GM19372 (cell line): ENCODE data around the gene CENPU.

Experiments used
- ATAC-seq: cut with Tn5 transposase; IDR thresholded peaks from one replicate; pipeline ENCODE4 v1.9.1; 2021; ENCODE audit warnings: mild to moderate bottlenecking, low read depth, moderate library complexity; ENCODE audit not compliant: unreplicated experiment

Gene CENPU

DNA sequence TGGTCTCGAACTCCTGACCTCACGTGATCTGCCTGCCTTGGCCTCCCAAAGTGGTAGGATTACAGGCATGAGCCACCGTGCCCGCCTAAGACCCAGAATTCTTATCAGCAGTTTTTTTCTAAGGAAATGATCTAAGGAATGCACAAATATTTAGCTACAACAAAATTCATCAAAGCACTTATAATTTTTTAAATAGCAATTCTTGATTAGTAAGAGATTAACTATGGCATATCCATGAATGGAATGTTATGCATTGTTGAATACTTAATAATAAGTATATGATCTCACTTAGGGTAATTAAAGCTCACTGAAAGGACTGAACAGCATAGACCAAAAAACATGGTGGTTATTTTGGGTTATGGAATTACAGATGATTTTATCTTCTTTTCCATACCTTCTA, 18.4 kb downstream of the CENPU start:
- no peak for ATAC-seq

DNA sequence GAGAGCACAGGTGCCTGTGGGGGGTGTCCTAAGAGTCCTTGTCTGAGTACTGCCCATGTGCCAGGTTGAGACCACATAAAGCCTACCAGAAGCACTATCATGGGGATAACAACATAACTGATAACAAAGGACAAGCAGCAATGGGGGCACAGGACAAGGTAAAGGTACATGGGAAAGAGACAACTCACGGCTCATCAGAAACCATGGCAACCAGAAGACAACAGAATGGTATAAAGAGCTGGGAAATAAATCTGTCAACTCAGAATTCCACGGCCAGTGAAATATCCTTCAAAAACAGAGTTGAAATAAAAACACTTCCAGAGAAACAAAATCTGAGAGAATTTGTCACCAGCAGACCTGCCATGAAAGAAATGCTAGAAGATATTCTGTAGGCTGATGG, 20.0 kb downstream of the CENPU start:
- ATAC-seq: no peak

DNA sequence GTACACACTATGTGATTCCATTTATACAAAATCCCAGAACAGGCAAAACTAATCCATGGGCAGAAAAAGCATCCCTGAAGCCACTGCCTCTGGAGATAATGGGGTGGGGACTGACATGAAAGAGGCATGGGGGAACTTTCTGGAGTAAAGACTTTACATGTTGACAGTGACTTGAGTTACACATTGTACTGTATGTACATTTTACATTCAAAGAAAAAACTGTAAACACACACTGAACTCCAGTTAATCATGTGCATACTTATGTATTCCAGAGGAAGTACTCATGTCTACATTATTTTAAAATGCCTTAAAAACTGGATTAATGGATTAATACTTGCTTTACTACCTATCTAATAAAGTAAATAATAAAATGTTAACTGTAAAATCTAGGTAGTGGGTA, 21.6 kb downstream of the CENPU start:
- no peak for ATAC-seq

DNA sequence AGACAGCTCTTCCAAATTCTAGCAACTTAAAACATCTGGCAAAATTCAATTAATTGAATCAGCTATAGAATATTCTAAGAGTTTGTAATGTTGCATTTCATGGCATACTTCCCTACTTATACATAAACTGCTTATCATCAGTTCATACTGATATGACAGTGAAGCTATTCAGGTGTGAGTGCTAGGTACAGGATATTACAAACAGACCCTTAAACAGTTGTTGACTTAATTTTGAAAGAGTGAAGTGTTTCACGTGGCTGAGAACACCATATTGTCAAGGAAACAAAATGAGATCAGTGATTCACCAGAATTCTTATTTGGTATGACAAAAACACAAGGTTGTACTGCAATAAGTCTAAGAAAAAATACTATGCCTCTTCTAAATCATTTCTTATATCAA, 27.4 kb downstream of the CENPU start:
- ATAC-seq: no peak

DNA sequence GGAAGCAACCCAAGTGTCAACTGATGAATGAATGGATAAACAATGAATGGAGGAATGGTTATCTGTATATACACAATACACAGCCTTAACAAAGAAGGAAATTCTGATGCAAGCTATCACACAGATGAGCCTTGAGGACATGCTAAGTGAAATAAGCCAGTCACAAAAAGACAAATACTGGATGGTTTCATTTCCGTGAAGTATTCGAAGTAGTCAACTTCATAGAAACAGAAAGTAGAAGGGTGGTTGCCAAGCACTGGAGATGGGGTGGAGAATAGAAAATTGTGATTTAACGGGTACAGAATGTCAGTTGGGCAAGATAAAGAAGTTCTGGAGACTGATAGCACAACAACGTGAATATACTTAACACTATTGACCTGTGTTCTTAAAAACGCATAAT, 28.2 kb downstream of the CENPU start:
- no peak for ATAC-seq

DNA sequence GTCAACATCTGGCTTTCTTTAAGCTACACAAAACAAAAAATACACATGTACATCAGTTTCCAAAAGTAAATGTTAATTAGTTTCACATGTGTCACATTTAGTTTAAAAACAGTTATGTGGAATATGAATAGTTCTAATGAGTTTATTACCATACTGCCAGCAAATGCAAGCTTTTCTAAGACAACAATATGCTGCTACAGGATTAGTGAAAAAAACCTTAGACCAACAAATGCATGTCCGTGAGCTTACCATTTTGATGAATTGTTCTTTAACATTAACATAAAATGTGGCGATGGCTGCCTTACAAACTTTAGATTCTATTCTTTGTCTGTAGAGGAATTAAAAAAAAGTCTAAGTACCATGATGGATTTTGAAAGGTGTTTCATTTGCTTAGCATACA, 31.8 kb downstream of the CENPU start:
- no peak for ATAC-seq

DNA sequence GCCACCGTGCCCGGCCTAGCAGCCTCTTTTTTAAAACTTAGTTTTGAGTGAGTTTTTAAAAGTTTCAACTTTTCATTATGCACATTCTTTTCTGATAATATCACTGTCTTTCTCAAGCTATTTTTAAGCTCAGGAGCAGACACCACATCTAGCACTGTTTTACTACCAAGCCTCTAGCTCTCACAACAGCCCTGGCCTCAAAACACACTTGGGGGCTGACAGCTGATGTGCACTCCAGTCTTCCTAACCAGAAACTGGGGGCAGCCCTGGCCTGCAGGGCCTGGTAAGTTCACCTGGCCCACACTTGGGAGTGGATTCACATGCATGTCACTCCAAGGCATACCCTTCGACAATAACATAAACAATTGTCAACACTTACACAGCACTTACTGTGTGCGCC, 34.0 kb downstream of the CENPU start:
- ATAC-seq: no peak

DNA sequence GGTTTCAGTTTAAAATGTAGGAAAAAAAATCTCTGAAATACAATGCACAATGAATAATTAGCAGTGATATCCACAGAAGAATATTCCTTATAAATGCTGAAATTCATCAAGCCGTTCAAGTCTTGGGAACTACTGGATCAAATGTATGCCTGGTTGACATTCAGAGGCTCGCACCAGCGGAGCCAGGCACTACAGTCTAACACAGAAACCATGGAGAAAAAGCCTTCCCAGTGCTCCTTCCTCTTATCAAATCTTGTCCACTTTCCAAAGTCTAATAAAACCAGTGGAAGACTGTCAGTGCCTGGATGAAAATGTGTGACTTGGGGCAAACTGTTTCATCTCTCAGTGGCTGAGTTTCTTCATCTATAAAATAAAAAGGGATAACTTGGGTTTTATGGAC, 35.9 kb downstream of the CENPU start:
- ATAC-seq: no peak

DNA sequence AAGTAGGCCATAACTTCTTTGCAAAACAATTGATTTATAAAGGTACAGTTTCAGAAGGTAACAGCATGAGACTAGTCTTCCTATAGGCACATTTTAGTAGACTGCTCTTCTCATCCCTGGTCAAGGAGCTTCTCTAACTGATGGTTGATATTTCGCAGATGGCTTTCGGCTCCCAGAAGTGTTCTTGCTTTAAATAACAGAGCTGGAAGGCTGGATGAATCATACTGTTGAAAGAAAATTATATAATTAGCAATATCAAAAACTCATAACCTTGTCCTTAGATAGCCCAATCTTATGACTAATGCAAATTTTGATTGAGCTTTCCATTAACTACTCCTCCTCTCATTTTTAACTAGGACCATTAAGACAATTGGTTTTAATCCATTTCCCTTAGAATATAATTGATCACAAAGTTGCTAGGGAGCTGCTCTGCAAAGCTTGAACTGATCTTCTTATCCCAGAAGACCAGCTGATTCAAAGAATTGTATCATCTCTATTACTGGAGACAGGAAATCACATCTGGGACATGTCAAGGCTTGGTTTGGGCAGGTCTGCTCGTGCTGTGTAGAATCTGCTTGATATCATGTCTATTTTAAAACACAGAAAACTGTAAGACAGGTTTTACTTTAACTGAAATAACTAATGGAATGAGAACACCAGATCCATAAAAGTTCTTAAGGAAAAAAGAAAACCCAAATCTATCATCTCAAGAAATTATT, 38.6 kb downstream of the CENPU start:
- no peak for ATAC-seq

DNA sequence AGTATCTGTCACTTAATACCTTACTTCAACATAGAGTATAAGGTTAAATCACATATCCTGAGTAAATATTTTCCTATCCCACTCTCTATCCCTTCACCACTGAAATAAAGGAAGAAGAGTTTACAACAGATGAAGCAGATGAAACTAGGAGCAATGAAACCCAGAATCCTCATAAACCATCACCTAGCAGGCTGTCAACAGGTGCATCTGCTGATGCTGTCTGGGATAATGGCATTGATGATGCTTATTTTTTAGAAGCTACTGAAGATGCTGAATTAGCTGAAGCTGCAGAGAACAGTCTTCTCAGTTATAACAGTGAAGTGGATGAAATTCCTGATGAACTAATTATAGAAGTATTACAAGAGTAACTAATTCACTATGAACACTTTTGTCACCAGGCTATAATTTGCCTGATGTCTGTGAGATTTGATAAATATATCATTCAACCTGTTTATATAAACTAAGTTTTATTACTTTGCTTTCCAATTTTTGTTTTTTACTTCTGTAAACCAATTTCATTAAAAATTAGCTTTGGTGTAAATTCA, 39.4 kb downstream of the CENPU start:
- ATAC-seq: no peak

DNA sequence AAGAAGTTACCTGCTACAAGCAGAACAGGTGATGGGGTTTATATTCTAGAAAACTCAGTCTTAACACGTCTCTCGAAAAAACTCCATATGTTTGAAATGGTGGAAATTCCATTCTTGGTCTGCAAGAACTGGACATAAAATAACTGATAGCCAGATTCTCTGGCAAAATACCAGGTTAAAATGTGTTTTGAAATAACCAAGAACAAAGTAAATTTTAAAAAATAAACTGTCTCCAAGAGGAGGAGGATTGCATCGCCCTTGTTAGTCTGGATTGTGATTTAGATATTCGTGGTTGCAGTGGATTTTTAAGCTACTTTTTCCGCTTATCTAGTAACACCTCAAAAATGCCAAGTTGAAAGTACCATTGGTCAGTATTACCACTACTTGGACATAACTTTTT, 40.8 kb downstream of the CENPU start:
- ATAC-seq: no peak

DNA sequence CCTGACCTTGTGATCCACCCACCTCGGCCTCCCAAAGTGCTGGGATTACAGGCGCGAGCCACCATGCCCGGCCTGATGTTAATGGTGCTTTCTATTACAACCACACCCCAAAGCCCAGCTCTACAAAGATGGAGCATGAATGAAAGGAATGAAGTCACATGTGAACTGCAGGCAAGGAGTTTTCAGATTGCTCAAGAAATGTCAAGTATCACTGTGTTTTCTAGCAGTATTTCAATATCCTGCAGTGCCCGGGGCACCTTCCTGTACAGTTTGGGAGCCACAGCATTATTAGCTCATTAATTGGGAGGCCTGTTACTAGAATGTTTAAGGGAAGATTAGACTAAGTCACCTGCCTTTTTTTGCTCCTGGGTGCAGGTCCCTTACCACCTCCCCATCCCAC, 44.2 kb downstream of the CENPU start:
- no peak for ATAC-seq

DNA sequence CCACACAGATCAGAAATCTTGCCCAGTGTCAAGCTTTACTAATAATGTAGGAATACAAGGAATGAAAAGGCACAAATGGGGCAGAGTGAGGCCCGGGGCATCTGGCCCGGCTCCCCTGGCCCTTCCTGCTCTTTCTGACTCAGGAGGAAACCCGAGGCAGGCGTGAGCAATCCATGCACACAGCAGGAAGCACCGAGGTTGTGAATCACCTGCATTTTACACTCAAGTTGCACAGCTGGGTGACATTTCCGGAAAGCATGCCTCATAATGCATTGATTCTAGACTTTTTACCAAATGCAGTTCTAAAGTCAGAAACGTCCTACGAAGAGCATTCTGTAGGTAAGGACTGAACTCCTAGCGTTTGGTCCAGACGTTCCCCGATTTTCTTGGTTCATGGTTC, 45.4 kb downstream of the CENPU start:
- ATAC-seq: no peak

DNA sequence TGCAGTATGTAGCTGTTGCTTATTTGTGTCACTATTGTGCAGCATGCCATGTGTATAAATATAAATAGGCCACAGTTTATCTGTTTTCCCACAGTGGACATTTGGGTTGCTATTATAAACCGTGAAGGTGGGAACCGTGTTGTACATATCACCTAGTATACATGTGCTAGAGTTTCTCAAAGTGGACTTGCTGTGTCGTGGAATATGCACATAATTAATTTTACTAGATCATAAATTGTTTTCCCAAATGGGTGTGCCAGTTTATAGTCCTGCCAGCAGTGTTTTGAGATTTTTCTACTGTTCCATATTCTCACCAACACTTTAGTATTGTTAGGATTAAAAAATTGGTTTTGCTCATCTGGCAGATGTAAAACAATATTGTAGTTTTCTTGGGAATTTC, 45.9 kb downstream of the CENPU start:
- ATAC-seq: no peak

DNA sequence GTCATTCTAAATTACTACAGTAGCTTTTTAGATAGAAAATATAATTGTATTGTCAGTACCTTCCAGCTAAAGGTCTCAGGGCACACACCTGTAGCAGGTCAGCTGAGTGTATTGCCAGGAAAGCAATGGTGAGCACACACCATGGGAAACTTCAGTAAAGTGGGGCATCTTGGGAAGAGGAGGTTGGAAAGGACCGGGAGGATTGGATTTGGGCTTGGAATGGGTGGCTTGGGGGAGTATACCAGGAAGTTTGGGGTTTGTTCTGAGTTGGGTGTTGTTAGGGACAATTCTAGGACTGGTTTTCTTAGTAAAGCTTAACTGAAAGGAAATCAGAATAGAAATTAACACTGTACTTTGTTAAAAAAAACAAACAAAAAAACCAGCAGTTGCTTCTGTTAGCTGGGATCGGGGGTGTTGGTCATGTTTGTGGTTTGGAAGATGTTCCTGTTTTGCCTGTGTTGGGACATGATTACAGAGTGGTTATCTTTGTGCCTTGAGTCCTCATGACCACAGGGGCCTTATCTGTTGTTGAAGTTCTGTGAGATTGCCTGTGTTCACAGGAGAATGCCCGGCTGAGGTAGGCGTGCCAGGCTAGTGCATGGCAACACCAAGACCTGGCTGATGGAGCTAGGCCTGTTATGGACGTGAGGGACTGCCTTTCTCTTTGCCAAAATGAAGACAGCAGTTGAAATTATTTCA, 49.3 kb downstream of the CENPU start:
- no peak for ATAC-seq

DNA sequence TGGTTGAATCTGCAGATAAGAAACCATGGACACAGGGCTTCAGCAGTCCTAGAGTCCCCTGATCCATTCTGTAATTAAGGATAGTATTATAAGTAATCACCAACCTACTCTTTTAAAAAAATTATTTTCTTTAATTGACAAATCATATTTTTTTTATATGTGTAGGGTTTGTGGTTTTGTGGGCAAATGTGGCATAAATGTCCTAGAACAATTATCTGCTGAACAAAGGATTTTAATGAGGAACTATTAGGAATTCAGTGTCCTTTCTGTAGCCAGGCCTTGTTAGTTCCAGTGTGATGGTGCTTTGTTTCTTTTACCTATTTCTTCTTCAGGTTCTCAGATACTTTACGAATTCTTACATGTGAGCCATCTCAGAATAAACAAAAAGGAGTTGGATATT, 52.0 kb downstream of the CENPU start:
- ATAC-seq: no peak

DNA sequence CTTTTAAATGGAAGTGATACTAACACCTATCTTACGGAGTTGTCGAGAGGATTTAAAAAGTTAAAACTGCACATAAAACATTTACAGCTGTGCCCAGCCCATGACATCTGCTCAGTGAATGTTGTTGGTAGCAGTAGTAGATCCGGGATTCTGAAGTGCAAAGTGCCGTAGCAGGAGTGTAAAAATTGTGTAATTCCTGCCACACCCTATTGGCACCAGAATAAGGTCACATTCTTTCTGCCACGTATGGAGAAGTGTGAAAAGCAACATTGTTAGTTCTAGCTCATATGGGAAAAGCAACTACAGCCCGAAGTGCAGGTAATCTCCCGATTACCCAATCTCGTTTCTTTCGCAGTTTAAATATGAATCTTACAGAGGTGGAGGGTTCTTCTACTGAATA, 53.2 kb downstream of the CENPU start:
- ATAC-seq: no peak

DNA sequence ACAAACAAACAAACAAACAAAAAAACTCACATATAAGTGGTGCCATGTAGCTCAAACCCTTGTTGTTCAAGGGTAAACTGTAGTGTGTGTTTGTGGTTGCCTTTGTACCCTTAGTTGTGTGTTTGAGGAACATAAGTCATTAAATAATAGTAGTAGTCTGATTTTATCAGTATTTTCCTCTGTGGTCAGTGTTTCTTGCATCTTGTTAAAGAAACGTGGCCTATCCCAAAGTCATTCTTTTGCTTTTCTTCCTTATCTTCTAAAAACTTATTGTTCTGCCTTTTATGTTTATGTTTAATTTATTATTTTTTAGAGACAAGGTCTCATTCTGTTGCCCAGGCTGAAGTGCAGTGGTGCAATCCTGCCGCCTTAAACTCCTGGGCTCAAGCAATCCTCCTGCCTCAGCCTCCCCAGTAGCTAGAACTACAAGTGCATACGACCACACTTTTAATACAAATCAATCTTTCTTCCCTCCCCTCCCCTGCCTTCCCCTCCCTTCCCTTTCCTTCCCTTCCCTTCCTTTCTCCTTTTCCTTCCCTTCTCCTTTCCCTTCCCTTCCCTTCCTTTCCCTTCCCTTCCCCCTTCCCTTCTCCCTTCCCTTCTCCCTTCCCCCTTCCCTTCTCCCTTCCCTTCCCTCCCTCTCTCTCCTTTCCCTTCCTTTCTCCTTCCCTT, 57.9 kb downstream of the CENPU start:
- ATAC-seq: no peak

DNA sequence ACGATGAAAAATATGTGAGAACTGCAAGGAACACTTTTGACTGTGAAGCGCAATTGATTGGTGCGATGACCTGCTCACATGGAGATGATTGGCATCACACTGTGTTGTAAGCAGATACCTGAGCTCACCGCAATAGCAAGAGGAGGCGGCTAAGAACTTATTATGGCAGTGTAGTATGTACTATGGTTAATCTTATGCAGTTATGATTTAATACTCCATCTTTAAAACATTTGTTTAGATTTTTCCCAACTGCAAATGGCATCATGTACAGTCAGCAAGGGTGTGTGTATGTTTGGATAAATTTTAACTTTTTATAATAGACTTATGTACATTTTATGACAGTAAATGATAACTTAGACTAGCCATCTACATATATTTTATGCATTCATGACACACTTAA, 58.9 kb downstream of the CENPU start:
- ATAC-seq: no peak

DNA sequence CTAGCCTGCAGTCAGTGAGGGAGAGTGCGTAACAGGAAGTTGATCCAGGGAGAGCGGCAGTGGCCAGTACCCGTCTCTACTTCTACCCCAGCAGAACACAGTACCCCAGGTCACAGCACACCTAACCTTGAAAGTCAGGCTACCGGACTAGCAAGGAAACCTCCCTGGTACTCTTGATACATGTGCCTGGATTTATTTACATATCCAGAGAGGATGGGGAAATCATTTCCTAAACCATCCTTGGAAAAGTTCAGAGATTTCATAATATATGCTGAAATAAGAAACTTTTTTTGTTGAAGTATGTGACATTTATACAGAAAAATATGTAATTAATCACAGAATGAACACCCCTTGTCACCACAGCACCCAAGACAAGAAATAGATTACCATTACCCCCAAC, 59.9 kb downstream of the CENPU start:
- no peak for ATAC-seq

DNA sequence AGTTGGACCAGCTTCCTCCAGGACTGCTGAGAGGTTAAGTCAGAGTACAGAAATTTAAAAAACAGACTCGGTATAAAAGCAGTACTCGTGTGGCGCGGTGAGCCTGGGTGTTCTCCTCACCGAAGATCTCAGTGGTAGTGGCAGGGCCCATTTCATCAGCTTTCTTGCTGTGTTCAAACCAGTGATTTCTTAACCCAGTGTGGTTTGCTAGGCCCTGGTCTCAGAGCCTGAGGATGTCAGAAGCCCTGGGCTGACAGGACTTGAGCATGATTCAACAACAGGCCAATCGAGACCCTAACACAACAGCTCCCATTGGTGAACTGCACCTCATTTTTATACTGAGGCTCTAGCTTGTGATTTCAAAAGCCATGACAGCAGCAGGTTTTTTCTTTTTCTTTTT, 61.2 kb downstream of the CENPU start:
- no peak for ATAC-seq

DNA sequence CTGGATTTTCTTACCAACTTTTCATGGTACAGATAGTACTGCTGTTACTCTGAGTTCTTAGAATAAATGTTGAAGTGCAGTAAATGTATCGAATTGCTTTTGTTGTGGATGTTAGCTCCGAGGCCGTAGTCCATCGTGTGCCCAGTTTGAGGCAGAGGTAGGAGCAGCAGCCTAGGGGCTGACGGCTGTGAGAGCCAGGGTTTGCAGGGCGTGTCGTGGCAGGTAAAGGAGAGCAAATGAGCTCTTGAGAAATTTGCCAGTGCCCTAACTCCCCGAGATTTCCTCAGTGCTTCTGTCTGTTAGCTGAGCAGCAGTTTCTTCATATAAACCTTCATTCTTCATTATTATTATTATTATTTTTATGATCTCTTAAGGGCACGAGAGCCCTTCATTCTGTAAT, 62.8 kb downstream of the CENPU start:
- ATAC-seq: no peak
